GM23338 (cell line): ENCODE data around the gene KPNA4. TPM values are rescaled to one million over a fixed set of nuclear protein-coding genes. Genes with fewer than 3 reads are reported as not detected.
A peak's percentile ranks its signal among the peaks of the same experiment; 100 is the strongest.

ENCODE experiments used
- ATAC-seq: fragments of 200-7000 bp; cut with Tn5 transposase; 3 replicates; pipeline ENCODE4 v1.9.1; 2020
- DNase-seq: peaks from one replicate; pipeline ENCODE4 v3.0.0-alpha.2; 2015; ENCODE audit warnings: low spot score
- H2AFZ ChIP-seq: fragments of 200-600 bp; sonication (generic); 2 replicates; pipeline ENCODE4 v1.8.0; 2016; ENCODE audit warnings: antibody characterized with exemption, mild to moderate bottlenecking, moderate library complexity
- H3F3A ChIP-seq: fragments of 200-600 bp; sonication (generic); replicated peaks from 2 replicates; pipeline ENCODE4 v1.8.0; 2017; ENCODE audit warnings: antibody characterized with exemption, mixed run types, low read depth
- H3K27ac ChIP-seq: fragments of 200-600 bp; sonication (generic); 2 replicates; pipeline ENCODE4 v1.6.1; 2016; ENCODE audit warnings: low read depth
- H3K27me3 ChIP-seq: fragments of 200-600 bp; sonication (generic); 2 replicates; pipeline ENCODE4 v1.8.0; 2016; ENCODE audit warnings: mild to moderate bottlenecking, mixed run types, moderate library complexity; ENCODE audit not compliant: insufficient read depth
- H3K36me3 ChIP-seq: fragments of 200-600 bp; sonication (generic); 2 replicates; pipeline ENCODE4 v1.8.0; 2016; ENCODE audit warnings: mild to moderate bottlenecking; ENCODE audit not compliant: insufficient read depth
- H3K4me1 ChIP-seq: fragments of 200-600 bp; sonication (generic); 2 replicates; pipeline ENCODE4 v1.8.0; 2016; ENCODE audit warnings: mild to moderate bottlenecking, moderate library complexity; ENCODE audit not compliant: insufficient read depth
- H3K4me2 ChIP-seq: fragments of 200-600 bp; sonication (generic); 2 replicates; pipeline ENCODE4 v1.7.1; 2017; ENCODE audit warnings: mixed run types
- H3K4me3 ChIP-seq: fragments of 200-600 bp; sonication (generic); 2 replicates; pipeline ENCODE4 v1.6.1; 2016; ENCODE audit warnings: mixed run types
- H3K79me2 ChIP-seq: fragments of 200-600 bp; sonication (generic); replicated peaks from 2 replicates; pipeline ENCODE4 v1.8.0; 2017; ENCODE audit warnings: mild to moderate bottlenecking; ENCODE audit not compliant: insufficient read depth
- H3K9me2 ChIP-seq: fragments of 200-600 bp; sonication (generic); 2 replicates; pipeline ENCODE4 v1.8.0; 2017; ENCODE audit not compliant: insufficient read depth
- H4K20me1 ChIP-seq: fragments of 200-600 bp; sonication (generic); replicated peaks from 2 replicates; pipeline ENCODE4 v1.8.0; 2017; ENCODE audit warnings: mild to moderate bottlenecking; ENCODE audit not compliant: insufficient read depth
- H3K27ac Mint-ChIP-seq: 2 replicates; pipeline ENCODE4 v1.8.0; 2020; ENCODE audit warnings: inconsistent platforms, mild to moderate bottlenecking, moderate library complexity, mixed read lengths
- H3K27me3 Mint-ChIP-seq: 3 replicates; pipeline ENCODE4 v1.8.0; 2022; ENCODE audit warnings: low read depth, mild to moderate bottlenecking, moderate library complexity, mixed read lengths, inconsistent platforms; ENCODE audit not compliant: insufficient read depth, poor library complexity
- H3K36me3 Mint-ChIP-seq: 3 replicates; pipeline ENCODE4 v1.8.0; 2021; ENCODE audit warnings: low read depth, mild to moderate bottlenecking, inconsistent platforms, moderate library complexity, mixed read lengths
- H3K4me1 Mint-ChIP-seq: 3 replicates; pipeline ENCODE4 v1.8.0; 2020; ENCODE audit warnings: mild to moderate bottlenecking, inconsistent platforms, mixed read lengths
- H3K4me3 Mint-ChIP-seq: 3 replicates; pipeline ENCODE4 v1.8.0; 2021; ENCODE audit warnings: moderate library complexity, mild to moderate bottlenecking, inconsistent platforms, mixed read lengths
- H3K9me3 Mint-ChIP-seq: 3 replicates; pipeline ENCODE4 v1.8.0; 2020; ENCODE audit warnings: moderate library complexity, mild to moderate bottlenecking, inconsistent platforms, mixed read lengths
- CREB1 ChIP-seq: fragments of 250-450 bp; sonication (Bioruptor Pico); IDR thresholded peaks from 2 replicates; pipeline ENCODE4 v1.5.0; 2020; ENCODE audit warnings: low read depth, mild to moderate bottlenecking, moderate library complexity
- JUNB ChIP-seq: IDR thresholded peaks from one replicate; pipeline ENCODE4 v1.6.1; 2016; ENCODE audit warnings: antibody characterized with exemption; ENCODE audit not compliant: unreplicated experiment
- STAT1 ChIP-seq: IDR thresholded peaks from one replicate; pipeline ENCODE4 v1.6.1; 2016; ENCODE audit warnings: antibody characterized with exemption; ENCODE audit not compliant: unreplicated experiment
- ZNF331 ChIP-seq: fragments of 250-450 bp; sonication (Bioruptor Pico); IDR thresholded peaks from 2 replicates; pipeline ENCODE4 v1.5.0; 2020; ENCODE audit warnings: low read depth, mild to moderate bottlenecking, moderate library complexity
- polyA plus RNA-seq: library from polyadenylated mRNA; unstranded; fragments of >200 nt; fragmentation: Nextera tagmentation; extraction: Ambion mirVana; gene quantifications from 2 replicates; pipeline ENCODE4 v1.2.1, GENCODE V29; 2016
- total RNA-seq: library from RNA; depleted of rRNA; stranded (reverse); fragments of >200 nt; shearing (Covaris generic); gene quantifications from 2 replicates; pipeline ENCODE4 v1.2.3, GENCODE V29; 2014
- TF ChIP-seq, protein P1 (sequence below): IDR thresholded peaks from one replicate; pipeline ENCODE4 v1.6.1; 2018; ENCODE audit warnings: antibody characterized with exemption; ENCODE audit not compliant: unreplicated experiment
- TF ChIP-seq, protein P2 (sequence below), 2 experiments: fragments of 200-600 bp in 1 of 2; sonication (generic) in 1 of 2; conservative IDR thresholded peaks; 2 replicates each; pipeline versions ENCODE4 v1.5.1 to v1.6.1; 2016 to 2017; ENCODE audit warnings: antibody characterized with exemption in 2 of 2, low read depth in 2 of 2, mild to moderate bottlenecking in 2 of 2, moderate library complexity in 1 of 2
- TF ChIP-seq, protein P3 (sequence below): IDR thresholded peaks from 2 replicates; pipeline ENCODE4 v1.6.1; 2016; ENCODE audit warnings: antibody characterized with exemption
- TF ChIP-seq, protein P4 (sequence below): fragments of 250-450 bp; sonication (Bioruptor Pico); IDR thresholded peaks from 2 replicates; pipeline ENCODE4 v1.5.0; 2020; ENCODE audit warnings: mild to moderate bottlenecking, moderate library complexity

KPNA4 gene
- total and polyA plus RNA-seq, 2 experiments from 2014 or later: 17.8 to 36.2 TPM

DNA sequence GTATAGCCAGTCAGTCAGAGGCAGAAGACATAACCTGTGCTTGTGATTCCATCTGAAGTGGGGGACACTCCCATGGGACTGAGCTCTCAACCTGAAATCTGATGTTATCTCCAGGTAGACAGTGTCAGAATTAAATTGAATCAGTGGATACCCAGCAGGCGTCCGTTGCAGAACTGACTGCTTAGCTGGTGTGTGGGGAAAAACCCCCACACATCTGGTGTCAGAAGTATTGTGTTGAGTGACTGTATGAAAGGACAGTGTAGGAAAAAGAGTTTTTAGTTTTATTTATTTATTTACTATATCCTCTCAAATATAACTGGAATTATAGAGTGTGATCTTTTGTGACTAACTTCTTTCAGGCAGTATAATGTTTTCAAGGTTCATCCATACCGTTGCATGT is 10.4 kb downstream of the KPNA4 start (continued):
- TF ChIP-seq, protein P1, sequence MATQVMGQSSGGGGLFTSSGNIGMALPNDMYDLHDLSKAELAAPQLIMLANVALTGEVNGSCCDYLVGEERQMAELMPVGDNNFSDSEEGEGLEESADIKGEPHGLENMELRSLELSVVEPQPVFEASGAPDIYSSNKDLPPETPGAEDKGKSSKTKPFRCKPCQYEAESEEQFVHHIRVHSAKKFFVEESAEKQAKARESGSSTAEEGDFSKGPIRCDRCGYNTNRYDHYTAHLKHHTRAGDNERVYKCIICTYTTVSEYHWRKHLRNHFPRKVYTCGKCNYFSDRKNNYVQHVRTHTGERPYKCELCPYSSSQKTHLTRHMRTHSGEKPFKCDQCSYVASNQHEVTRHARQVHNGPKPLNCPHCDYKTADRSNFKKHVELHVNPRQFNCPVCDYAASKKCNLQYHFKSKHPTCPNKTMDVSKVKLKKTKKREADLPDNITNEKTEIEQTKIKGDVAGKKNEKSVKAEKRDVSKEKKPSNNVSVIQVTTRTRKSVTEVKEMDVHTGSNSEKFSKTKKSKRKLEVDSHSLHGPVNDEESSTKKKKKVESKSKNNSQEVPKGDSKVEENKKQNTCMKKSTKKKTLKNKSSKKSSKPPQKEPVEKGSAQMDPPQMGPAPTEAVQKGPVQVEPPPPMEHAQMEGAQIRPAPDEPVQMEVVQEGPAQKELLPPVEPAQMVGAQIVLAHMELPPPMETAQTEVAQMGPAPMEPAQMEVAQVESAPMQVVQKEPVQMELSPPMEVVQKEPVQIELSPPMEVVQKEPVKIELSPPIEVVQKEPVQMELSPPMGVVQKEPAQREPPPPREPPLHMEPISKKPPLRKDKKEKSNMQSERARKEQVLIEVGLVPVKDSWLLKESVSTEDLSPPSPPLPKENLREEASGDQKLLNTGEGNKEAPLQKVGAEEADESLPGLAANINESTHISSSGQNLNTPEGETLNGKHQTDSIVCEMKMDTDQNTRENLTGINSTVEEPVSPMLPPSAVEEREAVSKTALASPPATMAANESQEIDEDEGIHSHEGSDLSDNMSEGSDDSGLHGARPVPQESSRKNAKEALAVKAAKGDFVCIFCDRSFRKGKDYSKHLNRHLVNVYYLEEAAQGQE: no peak
- TF ChIP-seq STAT1: no peak

DNA sequence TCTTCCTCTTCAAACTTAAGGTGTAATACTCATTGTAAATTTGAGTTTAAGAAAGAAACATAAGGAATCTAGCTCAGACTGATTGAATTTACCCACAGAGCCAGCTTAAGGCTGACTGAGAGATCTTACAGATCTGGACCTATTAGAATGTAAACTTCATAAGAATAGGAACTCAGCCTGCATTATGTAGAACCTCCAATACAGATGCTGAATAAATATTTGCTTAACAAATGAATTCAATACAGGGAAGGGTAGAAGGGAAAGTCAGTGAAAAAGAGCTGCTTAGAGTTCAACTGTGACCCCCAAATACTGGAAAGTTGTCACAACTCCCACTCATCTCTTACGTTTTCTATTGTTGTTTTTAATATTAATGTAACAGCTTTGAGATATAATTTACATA is 11.5 kb downstream of the KPNA4 start:
- peak overlapping the region; percentile 71 for H3K4me2 ChIP-seq
- peaks cover 23% of the 10 kb centered on the region for H3K9me3 Mint-ChIP-seq
- no peak overlapping the region for H3K27ac Mint-ChIP-seq
- H4K20me1 ChIP-seq: peaks cover 49% of the 10 kb centered on the region
- no peaks in the 10 kb centered on the region for H3K27me3 Mint-ChIP-seq
- DNase-seq (no peak), ATAC-seq (no peak)
- H3K4me3 Mint-ChIP-seq: no peak overlapping the region; the same call in 2 of the 3 replicates
- peak overlapping the region; percentile 35 for H3K4me3 ChIP-seq
- no peak overlapping the region for H2AFZ ChIP-seq
- no peak overlapping the region for H3K27ac ChIP-seq
- H3K4me1 ChIP-seq: peaks cover 30% of the 10 kb centered on the region
- H3K36me3 ChIP-seq: no peaks in the 10 kb centered on the region; the same call in 1 of the 2 replicates
- no peaks in the 10 kb centered on the region for H3K27me3 ChIP-seq
- peaks cover 27% of the 10 kb centered on the region for H3K4me1 Mint-ChIP-seq
- peaks cover 99% of the 10 kb centered on the region for H3K79me2 ChIP-seq
- H3K9me2 ChIP-seq: no peaks in the 10 kb centered on the region; the same call in 1 of the 2 replicates
- H3K36me3 Mint-ChIP-seq: peaks cover 36% of the 10 kb centered on the region
- no peaks in the 10 kb centered on the region for H3F3A ChIP-seq
- TF ChIP-seq CREB1 (CRISPR knock-in tag) (no peak), STAT1 (no peak), ZNF331 (CRISPR knock-in tag) (no peak), JUNB (no peak)
- TF ChIP-seq, protein P2, sequence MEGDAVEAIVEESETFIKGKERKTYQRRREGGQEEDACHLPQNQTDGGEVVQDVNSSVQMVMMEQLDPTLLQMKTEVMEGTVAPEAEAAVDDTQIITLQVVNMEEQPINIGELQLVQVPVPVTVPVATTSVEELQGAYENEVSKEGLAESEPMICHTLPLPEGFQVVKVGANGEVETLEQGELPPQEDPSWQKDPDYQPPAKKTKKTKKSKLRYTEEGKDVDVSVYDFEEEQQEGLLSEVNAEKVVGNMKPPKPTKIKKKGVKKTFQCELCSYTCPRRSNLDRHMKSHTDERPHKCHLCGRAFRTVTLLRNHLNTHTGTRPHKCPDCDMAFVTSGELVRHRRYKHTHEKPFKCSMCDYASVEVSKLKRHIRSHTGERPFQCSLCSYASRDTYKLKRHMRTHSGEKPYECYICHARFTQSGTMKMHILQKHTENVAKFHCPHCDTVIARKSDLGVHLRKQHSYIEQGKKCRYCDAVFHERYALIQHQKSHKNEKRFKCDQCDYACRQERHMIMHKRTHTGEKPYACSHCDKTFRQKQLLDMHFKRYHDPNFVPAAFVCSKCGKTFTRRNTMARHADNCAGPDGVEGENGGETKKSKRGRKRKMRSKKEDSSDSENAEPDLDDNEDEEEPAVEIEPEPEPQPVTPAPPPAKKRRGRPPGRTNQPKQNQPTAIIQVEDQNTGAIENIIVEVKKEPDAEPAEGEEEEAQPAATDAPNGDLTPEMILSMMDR (conservative IDR thresholded peaks at IDR 0.05; ENCODE audit: low read depth in 2 of 2): no peak
- TF ChIP-seq, protein P3, sequence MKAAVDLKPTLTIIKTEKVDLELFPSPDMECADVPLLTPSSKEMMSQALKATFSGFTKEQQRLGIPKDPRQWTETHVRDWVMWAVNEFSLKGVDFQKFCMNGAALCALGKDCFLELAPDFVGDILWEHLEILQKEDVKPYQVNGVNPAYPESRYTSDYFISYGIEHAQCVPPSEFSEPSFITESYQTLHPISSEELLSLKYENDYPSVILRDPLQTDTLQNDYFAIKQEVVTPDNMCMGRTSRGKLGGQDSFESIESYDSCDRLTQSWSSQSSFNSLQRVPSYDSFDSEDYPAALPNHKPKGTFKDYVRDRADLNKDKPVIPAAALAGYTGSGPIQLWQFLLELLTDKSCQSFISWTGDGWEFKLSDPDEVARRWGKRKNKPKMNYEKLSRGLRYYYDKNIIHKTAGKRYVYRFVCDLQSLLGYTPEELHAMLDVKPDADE: no peak
- TF ChIP-seq, protein P4, sequence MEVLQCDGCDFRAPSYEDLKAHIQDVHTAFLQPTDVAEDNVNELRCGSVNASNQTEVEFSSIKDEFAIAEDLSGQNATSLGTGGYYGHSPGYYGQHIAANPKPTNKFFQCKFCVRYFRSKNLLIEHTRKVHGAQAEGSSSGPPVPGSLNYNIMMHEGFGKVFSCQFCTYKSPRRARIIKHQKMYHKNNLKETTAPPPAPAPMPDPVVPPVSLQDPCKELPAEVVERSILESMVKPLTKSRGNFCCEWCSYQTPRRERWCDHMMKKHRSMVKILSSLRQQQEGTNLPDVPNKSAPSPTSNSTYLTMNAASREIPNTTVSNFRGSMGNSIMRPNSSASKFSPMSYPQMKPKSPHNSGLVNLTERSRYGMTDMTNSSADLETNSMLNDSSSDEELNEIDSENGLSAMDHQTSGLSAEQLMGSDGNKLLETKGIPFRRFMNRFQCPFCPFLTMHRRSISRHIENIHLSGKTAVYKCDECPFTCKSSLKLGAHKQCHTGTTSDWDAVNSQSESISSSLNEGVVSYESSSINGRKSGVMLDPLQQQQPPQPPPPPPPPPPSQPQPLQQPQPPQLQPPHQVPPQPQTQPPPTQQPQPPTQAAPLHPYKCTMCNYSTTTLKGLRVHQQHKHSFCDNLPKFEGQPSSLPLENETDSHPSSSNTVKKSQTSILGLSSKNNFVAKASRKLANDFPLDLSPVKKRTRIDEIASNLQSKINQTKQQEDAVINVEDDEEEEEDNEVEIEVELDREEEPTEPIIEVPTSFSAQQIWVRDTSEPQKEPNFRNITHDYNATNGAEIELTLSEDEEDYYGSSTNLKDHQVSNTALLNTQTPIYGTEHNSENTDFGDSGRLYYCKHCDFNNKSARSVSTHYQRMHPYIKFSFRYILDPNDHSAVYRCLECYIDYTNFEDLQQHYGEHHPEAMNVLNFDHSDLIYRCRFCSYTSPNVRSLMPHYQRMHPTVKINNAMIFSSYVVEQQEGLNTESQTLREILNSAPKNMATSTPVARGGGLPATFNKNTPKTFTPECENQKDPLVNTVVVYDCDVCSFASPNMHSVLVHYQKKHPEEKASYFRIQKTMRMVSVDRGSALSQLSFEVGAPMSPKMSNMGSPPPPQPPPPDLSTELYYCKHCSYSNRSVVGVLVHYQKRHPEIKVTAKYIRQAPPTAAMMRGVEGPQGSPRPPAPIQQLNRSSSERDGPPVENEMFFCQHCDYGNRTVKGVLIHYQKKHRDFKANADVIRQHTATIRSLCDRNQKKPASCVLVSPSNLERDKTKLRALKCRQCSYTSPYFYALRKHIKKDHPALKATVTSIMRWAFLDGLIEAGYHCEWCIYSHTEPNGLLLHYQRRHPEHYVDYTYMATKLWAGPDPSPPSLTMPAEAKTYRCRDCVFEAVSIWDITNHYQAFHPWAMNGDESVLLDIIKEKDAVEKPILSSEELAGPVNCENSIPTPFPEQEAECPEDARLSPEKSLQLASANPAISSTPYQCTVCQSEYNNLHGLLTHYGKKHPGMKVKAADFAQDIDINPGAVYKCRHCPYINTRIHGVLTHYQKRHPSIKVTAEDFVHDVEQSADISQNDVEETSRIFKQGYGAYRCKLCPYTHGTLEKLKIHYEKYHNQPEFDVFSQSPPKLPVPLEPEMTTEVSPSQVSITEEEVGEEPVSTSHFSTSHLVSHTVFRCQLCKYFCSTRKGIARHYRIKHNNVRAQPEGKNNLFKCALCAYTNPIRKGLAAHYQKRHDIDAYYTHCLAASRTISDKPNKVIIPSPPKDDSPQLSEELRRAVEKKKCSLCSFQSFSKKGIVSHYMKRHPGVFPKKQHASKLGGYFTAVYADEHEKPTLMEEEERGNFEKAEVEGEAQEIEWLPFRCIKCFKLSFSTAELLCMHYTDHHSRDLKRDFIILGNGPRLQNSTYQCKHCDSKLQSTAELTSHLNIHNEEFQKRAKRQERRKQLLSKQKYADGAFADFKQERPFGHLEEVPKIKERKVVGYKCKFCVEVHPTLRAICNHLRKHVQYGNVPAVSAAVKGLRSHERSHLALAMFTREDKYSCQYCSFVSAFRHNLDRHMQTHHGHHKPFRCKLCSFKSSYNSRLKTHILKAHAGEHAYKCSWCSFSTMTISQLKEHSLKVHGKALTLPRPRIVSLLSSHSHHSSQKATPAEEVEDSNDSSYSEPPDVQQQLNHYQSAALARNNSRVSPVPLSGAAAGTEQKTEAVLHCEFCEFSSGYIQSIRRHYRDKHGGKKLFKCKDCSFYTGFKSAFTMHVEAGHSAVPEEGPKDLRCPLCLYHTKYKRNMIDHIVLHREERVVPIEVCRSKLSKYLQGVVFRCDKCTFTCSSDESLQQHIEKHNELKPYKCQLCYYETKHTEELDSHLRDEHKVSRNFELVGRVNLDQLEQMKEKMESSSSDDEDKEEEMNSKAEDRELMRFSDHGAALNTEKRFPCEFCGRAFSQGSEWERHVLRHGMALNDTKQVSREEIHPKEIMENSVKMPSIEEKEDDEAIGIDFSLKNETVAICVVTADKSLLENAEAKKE: no peak
- TF ChIP-seq, protein P1: no peak
